Activated CD8-positive, alpha-beta memory T cell treated with anti-CD3 and anti-CD28 coated beads for 48 hours (primary cell): Measurements from ENCODE around the gene KCNK13.
"Not testable (repeated sequence)": the region's sequence is repeated elsewhere in the genome, so short reads cannot be mapped to it uniquely, and the experiment has no call there.

Source experiments
- DNase-seq, 3 experiments: peaks; one replicate each; pipeline ENCODE4 v3.0.0-alpha.2; 2020; ENCODE audit warnings: low read depth in 2 of 3, low spot score in 2 of 3

Gene KCNK13

DNA sequence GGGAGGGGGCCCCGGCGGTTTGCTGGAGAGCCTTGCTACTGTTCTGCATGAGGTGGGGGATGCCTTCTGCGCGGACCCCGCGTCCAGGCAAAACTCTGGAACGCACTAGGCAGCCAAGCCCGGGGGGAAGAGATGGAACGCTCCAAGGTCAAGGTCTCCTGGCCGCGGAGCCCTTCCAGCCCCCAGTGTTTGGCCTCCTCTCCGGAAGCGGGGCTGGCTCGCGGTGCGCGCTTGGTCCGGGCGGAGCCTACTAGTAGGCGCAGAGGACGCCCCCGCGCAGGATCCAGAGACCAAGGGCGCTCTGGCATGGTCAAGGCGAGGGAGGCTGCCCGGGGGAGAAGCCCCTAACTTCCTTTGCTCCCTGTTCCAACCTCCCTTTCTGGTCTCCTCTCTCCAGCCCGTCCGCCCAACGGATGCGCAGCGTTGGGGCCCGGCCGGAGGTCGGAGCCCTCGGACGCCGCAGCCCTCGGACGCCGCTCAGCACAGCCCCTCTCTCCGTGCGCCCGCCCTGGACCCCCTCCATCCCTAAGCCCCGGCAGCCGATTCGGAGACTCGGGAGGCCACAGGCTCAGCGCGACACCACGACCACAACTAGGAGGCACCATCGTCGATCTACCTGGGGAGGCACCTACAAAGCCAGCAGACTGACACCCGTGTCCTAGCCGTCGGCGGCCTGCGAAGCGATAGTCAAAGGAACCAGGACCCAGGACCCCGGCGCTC lies 669 bp upstream of the KCNK13 start:
- no peak for DNase-seq

DNA sequence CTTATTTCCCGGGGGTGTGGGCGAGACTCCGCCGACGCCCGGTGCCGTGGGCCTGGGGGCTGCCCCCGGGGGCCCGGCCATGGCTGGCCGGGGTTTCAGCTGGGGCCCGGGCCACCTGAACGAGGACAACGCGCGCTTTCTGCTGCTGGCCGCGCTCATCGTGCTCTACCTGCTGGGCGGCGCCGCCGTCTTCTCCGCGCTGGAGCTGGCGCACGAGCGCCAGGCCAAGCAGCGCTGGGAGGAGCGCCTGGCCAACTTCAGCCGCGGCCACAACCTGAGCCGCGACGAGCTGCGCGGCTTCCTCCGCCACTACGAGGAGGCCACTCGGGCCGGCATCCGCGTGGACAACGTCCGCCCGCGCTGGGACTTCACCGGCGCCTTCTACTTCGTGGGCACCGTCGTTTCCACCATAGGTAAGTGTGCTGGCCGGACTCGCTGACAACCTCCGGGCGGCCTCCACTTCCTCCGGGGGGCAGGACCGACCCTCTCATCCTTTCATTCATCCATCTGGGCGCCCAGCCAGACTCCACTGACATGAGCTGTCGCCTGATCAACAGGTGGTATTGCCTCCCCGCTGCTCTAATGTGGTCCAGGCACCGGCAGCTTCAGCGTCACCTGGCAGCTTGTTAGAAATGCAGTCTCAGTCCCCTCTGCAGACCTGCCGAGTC lies 467 bp downstream of the KCNK13 start:
- DNase-seq: no peak

DNA sequence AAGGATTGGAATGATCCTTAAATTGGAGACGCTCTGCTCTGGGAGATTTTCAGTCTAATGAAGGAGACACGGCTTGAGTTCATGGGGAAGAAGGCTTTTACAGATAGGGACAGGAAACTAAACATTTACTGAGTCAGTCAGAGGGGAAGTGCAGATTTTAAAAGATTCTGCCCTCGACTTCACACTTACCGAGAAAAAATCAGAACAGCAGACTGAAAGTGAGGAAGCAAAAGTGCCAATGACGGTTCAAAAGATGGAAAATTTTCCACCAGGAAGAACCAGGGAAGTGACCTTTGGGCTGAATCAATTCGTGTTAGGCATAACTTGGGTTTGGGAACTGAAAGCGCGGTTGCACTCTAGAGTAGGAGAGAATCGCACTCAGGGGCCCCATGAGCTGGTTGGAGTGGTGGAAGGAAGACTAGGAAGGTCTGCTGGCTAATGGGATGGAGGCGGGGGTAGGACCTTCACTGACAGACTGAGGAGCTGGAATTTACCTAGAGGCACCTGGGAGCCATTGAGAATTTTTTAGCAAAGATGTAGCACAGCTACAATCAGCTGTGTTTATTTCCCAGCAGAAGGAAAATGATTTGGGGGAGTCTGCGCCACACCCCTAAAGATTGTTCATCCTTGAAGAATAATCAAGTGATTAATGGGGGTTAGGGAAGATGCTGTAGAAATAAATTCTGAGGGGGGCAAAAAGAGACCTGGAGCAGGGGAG lies 1.2 kb downstream of the KCNK13 start:
- no peak for DNase-seq

GRCh38 chr14:90072350-90072749 lies 10.6 kb downstream of the KCNK13 start:
- DNase-seq: no peak

- no peak for DNase-seq
Measured at GRCh38 chr14:90079576-90079975, 17.8 kb downstream of the KCNK13 start.

GRCh38 chr14:90087433-90087832 lies 25.6 kb downstream of the KCNK13 start:
- DNase-seq: no peak

DNA sequence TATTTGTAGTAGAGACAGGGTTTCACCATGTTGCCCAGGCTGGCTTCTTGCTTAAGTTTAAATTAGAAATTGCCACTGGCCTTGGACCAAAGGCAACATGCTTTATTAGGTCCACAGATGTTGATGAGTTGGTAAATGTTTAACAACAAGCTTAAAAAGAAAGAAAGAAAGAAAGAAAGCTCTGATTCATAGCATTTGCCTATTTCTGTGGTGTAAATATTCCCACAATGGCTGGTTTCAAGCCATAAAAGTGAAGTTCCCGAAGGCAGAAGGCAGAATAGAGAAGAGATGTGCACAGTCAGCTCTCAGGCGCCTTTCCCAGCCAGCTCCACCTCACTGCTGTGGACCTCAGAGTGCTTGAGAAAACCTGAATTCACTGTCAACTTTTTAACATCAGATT lies 26.4 kb downstream of the KCNK13 start:
- DNase-seq: no peak

- not testable (repeated sequence) for DNase-seq
Measured at GRCh38 chr14:90089486-90089885, 27.7 kb downstream of the KCNK13 start.

DNA sequence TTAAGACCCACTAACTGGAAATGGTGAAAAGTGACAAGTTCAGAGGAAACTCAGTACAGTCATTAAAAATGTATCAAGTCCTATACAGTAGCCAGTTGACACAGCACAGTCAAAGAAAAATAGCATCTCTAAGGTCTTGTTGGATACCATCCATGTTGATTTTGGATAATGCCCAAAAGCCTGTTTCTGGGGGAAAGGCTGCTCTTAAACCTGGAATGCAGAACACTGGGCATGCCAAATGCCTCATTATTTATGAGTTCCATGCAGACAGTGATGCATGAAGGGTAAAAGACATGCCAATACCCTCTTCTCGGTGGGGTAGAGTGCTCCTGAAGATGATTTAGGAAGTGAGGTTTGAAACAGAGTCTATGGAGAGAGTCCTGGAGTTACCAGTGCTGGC lies 29.6 kb downstream of the KCNK13 start:
- DNase-seq: no peak

GRCh38 chr14:90093942-90094595 lies 32.3 kb downstream of the KCNK13 start:
- no peak for DNase-seq

- no peak for DNase-seq
Measured at GRCh38 chr14:90095096-90095495, 33.3 kb downstream of the KCNK13 start.

DNA sequence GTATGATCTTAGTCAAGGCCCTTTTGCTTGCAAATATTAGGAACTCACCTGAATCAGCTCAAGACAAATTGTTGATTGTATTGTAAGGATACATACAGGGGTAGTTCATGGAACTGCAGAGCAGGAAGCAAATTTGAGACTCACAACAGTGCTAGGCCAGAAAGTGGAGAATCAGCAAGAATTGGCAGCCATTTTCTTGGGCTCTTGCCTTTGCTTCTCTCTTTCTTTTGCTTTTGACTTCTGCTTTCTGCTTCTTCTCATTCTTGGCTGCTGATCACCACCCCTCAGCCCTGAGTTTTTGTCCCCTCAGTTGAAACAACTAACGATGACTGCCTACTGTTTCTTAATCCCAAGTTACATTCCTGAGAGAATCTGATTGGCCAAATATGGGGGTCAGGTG lies 34.8 kb downstream of the KCNK13 start:
- DNase-seq: no peak

DNA sequence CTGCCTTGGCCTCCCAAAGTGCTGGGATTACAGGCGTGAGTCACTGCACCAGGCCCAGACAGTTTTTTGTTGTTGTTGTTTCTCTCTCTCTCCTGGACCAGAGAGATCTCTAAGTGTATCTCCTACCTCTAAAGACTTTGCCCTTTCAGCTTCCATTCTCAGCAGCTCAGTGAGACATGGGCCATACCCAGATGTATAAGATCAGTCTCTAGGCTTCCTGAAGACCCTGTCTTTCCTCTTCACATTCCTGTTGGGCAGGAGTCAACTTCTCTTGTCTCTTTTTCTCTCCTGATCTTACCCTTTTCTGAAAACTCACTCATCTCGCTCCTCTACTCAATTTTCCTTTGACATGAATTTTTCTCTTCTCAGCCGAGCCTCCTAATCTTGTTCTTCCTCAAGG lies 42.0 kb downstream of the KCNK13 start:
- no peak for DNase-seq

DNA sequence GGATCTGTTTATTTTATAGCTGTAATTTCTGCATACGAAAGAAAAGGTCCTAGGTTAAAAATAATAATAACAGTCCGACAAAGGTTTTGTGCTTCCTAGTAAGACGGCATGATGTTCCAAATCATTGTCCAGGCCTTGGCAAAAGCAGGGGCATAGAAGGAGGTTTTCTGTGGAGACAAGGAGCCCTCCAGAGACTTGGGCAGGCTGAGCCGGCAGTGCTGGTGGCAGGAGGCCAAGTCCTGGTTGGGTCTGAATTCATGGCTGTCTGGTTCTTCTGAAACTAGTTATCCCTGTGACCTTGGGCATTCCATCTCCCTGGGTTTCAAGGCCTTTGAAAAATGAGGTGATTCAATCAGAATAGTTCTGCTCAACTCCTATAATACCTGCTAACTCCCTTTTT lies 44.0 kb downstream of the KCNK13 start:
- no peak for DNase-seq

- no peak for DNase-seq
Measured at GRCh38 chr14:90107789-90108188, 46.0 kb downstream of the KCNK13 start.

GRCh38 chr14:90109858-90110257 lies 48.1 kb downstream of the KCNK13 start:
- peak in 2 of 3 experiments; percentile 0 to 1 for DNase-seq

DNA sequence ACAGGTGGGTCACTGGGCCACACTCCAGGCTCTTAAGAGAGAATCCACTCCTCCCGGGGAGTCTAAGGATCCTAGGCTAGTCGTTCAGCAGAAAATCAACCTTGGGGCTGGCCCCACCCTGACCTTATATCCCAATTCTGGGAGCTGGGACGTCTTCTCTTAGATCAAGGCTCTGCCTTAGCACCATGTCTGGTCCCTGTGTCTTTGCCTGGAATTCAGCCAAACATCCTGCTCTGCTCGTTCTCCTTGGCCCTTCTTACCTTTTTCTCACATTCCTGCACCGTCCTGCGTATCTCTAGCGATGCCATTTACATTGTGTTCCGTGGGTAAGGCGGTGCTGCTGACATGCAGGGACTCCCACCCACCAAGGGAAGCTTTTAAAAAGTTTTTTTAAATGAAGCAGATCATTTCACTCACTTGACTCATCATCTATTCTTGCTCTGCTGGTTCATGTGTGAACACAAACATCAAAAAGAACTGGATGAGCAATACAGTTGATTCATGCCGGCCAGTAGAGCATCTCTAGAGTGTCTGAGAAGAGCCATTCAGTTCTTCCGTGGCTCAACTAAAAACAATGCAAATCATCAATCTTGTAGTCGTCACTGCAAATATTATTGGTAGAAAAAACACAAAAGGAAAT lies 50.2 kb downstream of the KCNK13 start:
- DNase-seq: no peak

GRCh38 chr14:90114554-90114953 lies 52.8 kb downstream of the KCNK13 start:
- no peak for DNase-seq

GRCh38 chr14:90115780-90116179 lies 54.0 kb downstream of the KCNK13 start:
- no peak for DNase-seq

DNA sequence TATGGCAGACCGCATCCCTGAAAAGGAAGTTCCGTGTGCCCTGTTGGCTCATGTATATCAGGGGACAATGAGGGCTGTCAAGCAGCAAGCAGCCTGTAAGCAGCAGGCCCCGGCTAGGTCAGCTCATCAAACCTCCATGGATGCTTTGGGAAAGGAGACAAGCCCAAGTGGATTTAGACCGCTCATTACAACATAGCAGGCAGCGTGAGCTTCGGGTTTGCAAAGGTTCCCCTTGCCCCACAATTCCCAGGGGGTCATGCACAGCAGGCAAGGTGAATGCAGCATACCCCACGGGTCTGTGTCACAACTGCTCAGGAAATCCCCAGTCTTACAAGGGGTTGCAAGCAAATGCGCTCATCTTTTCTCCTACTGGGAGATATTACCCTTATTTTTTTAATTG lies 54.6 kb downstream of the KCNK13 start:
- DNase-seq: no peak

DNA sequence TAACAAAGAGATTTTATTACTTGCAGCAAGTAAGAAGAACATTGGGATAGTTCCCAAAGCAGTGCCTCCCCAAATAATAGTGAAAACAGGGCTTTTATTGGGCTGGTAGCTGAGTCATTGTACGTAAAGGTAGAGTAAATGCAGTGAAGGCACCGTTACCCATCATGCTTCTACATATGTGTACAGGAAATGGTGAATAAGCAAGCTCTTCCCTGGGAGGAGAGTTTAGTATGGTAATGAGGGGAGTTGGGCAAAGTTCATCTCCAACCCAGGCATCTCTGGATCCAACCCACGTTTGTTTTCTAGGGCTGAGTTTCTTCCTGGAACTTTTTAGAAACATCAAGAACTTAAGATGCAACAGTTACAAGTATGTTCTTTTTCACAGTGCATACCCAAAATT lies 56.2 kb downstream of the KCNK13 start:
- DNase-seq: no peak
